Suprapubic skin (tissue), 4 donors: Measurements from ENCODE around the gene CACNG7. TPM values are rescaled to one million over a fixed set of nuclear protein-coding genes. Genes with fewer than 3 reads are reported as not detected.

Source experiments
- DNase-seq, 2 donors: peaks; one replicate each; pipeline ENCODE4 v3.0.0-alpha.2; 2019; ENCODE audit warnings: low spot score in 2 of 2
- H3K27ac ChIP-seq: fragments of 200-600 bp; sonication (generic); one replicate; pipeline ENCODE4 v1.5.1; 2019
- H3K27me3 ChIP-seq: fragments of 200-600 bp; sonication (generic); one replicate; pipeline ENCODE4 v1.5.1; 2019
- H3K36me3 ChIP-seq: fragments of 200-600 bp; sonication (generic); one replicate; pipeline ENCODE4 v1.5.1; 2019
- H3K4me1 ChIP-seq: fragments of 200-600 bp; sonication (generic); one replicate; pipeline ENCODE4 v1.5.1; 2019
- H3K4me3 ChIP-seq: fragments of 200-600 bp; sonication (generic); one replicate; pipeline ENCODE4 v1.5.1; 2019; ENCODE audit warnings: mild to moderate bottlenecking
- H3K9me3 ChIP-seq: fragments of 200-600 bp; sonication (generic); one replicate; pipeline ENCODE4 v1.5.1; 2019
- EP300 ChIP-seq: sonication (generic); formaldehyde crosslinking; IDR thresholded peaks from one replicate; pipeline ENCODE4 v1.6.1; 2017; ENCODE audit warnings: antibody characterized with exemption
- POLR2A ChIP-seq, 2 donors: fragments of 450-650 bp; IDR thresholded peaks; one replicate each; pipeline ENCODE4 v1.6.1; 2017; ENCODE audit warnings: antibody characterized with exemption in 2 of 2, mild to moderate bottlenecking in 2 of 2, moderate library complexity in 2 of 2
- POLR2AphosphoS5 ChIP-seq, 3 donors: sonication (generic); formaldehyde crosslinking; IDR thresholded peaks; one replicate each; pipeline ENCODE4 v1.6.1; 2017; ENCODE audit warnings: antibody characterized with exemption in 3 of 3
- WGBS: methylation state at CpG from one replicate; pipeline ENCODE4 v1.1.5; 2018; 5-methylcytosine and 5-hydroxymethylcytosine counted together
- total RNA-seq, 4 donors: library from RNA; depleted of rRNA; stranded (reverse); fragments of >200 nt; gene quantifications; one replicate each; pipeline ENCODE4 v1.1.0, GENCODE V29; 2016
- TF ChIP-seq, protein P1 (sequence below), 2 donors: fragments of 200-600 bp in 1 of 2; fragments of 450-650 bp in 1 of 2; sonication (generic) in 1 of 2; IDR thresholded peaks; one replicate each; pipeline ENCODE4 v1.5.1; 2016 to 2019; ENCODE audit warnings: antibody characterized with exemption in 2 of 2, mild to moderate bottlenecking in 1 of 2, moderate library complexity in 1 of 2

CACNG7 gene
- total RNA-seq, 4 donors from 2014 or later, result not detected

DNA sequence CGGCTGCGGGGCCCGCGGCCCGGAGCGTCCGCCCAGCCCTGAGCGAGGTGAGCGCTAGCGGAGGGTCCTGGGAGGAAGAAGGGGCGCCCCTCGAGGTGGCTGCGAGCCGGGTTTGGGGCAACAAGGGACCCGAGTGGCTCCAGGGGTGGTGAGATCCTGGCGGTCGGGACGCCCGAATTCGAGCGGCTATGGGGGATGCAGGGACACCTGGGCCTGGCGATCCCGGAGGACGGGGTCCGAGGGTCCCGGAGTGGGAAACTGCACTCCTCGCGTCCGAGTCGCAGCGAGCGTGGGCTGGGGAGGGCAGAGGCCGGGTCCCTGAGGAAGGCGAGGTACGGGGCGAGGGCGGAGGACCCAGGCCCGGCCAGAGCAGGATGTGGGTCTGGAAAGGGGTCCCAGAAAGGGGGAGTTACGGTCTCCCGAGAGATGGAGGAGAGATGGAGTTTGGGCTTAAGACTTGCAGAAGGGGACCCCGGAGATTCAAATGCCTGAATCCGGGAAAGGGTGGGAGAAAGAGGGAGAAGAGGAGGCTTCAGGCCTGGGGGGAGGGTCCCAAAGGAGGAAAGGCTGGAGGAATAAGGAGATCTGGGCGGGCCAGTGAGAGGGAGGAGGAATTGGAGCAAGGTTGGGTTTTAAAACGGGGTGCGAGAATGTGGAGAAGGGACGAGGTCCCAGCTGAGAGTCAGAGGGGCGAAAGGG is 542 bp downstream of the CACNG7 start:
- H3K9me3 ChIP-seq, result no peaks in the 10 kb centered on the region
- no peak overlapping the region for H3K27ac ChIP-seq
- no peaks in the 10 kb centered on the region for H3K36me3 ChIP-seq
- no peak overlapping the region for H3K4me3 ChIP-seq
- DNase-seq, result no peak
- WGBS, result 3% methylated on average over 40 of the region's 47 CpGs
- peaks cover 10% of the 10 kb centered on the region for H3K4me1 ChIP-seq
- TF ChIP-seq, protein P1, sequence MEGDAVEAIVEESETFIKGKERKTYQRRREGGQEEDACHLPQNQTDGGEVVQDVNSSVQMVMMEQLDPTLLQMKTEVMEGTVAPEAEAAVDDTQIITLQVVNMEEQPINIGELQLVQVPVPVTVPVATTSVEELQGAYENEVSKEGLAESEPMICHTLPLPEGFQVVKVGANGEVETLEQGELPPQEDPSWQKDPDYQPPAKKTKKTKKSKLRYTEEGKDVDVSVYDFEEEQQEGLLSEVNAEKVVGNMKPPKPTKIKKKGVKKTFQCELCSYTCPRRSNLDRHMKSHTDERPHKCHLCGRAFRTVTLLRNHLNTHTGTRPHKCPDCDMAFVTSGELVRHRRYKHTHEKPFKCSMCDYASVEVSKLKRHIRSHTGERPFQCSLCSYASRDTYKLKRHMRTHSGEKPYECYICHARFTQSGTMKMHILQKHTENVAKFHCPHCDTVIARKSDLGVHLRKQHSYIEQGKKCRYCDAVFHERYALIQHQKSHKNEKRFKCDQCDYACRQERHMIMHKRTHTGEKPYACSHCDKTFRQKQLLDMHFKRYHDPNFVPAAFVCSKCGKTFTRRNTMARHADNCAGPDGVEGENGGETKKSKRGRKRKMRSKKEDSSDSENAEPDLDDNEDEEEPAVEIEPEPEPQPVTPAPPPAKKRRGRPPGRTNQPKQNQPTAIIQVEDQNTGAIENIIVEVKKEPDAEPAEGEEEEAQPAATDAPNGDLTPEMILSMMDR (IDR thresholded peaks at IDR 0.05), result no peak
- no peak for TF ChIP-seq EP300
- no peak for TF ChIP-seq POLR2A (IDR thresholded peaks at IDR 0.05)
- no peak for TF ChIP-seq POLR2AphosphoS5 (IDR thresholded peaks at IDR 0.05)
- H3K27me3 ChIP-seq, result peaks cover 93% of the 10 kb centered on the region

DNA sequence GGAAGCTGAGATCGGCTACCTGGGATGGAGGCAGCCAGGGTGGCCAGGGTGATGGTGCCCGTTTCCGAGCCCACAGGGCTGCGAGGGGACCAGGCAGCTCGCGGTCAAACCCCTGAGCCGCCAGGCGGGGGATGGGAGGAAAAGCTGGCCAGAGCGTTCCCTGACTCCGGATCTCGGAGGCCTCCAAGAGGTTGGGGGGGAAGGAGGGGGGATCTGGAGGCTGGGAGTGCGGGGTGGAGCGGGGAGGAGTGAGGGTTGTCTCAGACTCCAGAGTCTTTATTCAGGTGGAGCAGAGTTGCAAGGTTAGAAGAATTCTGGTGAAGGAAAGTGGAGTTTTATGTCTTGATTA is 1.1 kb downstream of the CACNG7 start:
- TF ChIP-seq POLR2AphosphoS5 (IDR thresholded peaks at IDR 0.05) (no peak), POLR2A (IDR thresholded peaks at IDR 0.05) (no peak), EP300 (no peak)
- TF ChIP-seq, protein P1 (IDR thresholded peaks at IDR 0.05), result no peak
- no peaks in the 10 kb centered on the region for H3K36me3 ChIP-seq
- peaks cover 97% of the 10 kb centered on the region for H3K27me3 ChIP-seq
- no peaks in the 10 kb centered on the region for H3K9me3 ChIP-seq
- H3K4me1 ChIP-seq, result peaks cover 10% of the 10 kb centered on the region
- WGBS, result 1% methylated on average over 13 of the region's 13 CpGs
- no peak for DNase-seq
- no peak overlapping the region for H3K27ac ChIP-seq
- H3K4me3 ChIP-seq, result no peak overlapping the region

DNA sequence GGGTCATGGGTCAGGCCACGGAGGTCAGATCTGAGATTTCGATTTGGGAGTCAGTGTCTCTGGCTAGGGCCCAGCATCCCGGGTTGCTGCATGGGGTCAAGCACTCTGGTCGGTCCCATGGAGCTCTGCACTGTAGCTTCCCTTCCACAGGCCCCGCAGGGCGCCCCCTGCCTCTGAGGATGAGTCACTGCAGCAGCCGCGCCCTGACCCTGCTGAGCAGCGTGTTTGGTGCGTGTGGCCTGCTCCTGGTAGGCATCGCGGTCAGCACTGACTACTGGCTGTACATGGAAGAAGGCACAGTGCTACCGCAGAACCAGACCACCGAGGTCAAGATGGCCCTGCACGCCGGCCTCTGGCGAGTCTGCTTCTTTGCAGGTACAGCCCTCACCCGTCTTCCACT is 3.6 kb downstream of the CACNG7 start:
- TF ChIP-seq, protein P1 (IDR thresholded peaks at IDR 0.05), result no peak
- TF ChIP-seq POLR2AphosphoS5 (IDR thresholded peaks at IDR 0.05) (no peak), POLR2A (IDR thresholded peaks at IDR 0.05) (no peak), EP300 (no peak)
- Histone ChIP-seq H3K27ac (no peak overlapping the region), H3K4me1 (peaks cover 10% of the 10 kb centered on the region), H3K4me3 (no peak overlapping the region), H3K9me3 (no peaks in the 10 kb centered on the region), H3K36me3 (no peaks in the 10 kb centered on the region), H3K27me3 (peaks cover 75% of the 10 kb centered on the region)
- no peak for DNase-seq
- 71% methylated on average over 5 of the region's 18 CpGs for WGBS

- 64% methylated on average over 8 of the region's 8 CpGs for WGBS
- DNase-seq, result no peak
These were observed 5.9 kb downstream of the CACNG7 start for GRCh38 chr19:53915000-53915399.

DNA sequence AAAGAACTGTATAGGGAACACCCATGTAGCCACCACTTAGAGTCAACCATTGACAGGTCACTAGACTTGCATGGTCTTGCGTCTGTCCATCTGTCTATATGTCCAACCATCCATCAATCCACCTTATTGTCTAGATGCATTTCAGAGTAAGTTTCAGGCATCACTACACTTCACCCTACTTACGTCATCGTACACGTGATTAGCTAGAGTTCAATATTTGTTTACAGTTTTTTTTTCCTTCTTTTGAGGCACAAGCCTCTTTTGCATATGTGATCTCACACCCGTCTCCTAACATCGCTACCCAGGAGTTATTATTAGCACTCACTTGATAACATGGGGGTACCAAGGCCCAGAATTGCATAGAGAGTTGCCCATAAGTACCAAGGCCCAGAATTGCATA is 6.9 kb downstream of the CACNG7 start:
- Histone ChIP-seq H3K27ac (no peak overlapping the region), H3K9me3 (no peaks in the 10 kb centered on the region), H3K27me3 (peaks cover 41% of the 10 kb centered on the region), H3K4me3 (no peak overlapping the region), H3K4me1 (no peaks in the 10 kb centered on the region), H3K36me3 (no peaks in the 10 kb centered on the region)
- TF ChIP-seq POLR2AphosphoS5 (IDR thresholded peaks at IDR 0.05), result no peak
- no peak for TF ChIP-seq POLR2A (IDR thresholded peaks at IDR 0.05)
- TF ChIP-seq EP300, result no peak
- TF ChIP-seq, protein P1 (IDR thresholded peaks at IDR 0.05), result no peak
- no peak for DNase-seq
- WGBS, result 71% methylated on average over 6 of the region's 6 CpGs

More at GRCh38 chr19:53915000-53915399, 5.9 kb downstream of the CACNG7 start:
- H3K9me3 ChIP-seq, result no peaks in the 10 kb centered on the region
- H3K27me3 ChIP-seq, result peaks cover 51% of the 10 kb centered on the region
- no peaks in the 10 kb centered on the region for H3K36me3 ChIP-seq
- H3K4me1 ChIP-seq, result no peaks in the 10 kb centered on the region
- no peak overlapping the region for H3K4me3 ChIP-seq
- TF ChIP-seq, protein P1 (IDR thresholded peaks at IDR 0.05), result no peak
- no peak for TF ChIP-seq POLR2A (IDR thresholded peaks at IDR 0.05)
- no peak overlapping the region for H3K27ac ChIP-seq
